ENCODE measurements around the gene C11orf86. TPM values are rescaled to one million over a fixed set of nuclear protein-coding genes. Genes with fewer than 3 reads are reported as not detected.
A peak's percentile ranks its signal among the peaks of the same experiment; 100 is the strongest.

C11orf86 gene
- total and polyA plus RNA-seq, 10 of the 15 experiments (the other 5 are each of a cell fraction or from before 2014, with no cell fraction given) = not detected

GRCh38 chr11:66970807-66971442 is 4.2 kb upstream of the C11orf86 start (continued):
- TF ChIP-seq, protein P1, sequence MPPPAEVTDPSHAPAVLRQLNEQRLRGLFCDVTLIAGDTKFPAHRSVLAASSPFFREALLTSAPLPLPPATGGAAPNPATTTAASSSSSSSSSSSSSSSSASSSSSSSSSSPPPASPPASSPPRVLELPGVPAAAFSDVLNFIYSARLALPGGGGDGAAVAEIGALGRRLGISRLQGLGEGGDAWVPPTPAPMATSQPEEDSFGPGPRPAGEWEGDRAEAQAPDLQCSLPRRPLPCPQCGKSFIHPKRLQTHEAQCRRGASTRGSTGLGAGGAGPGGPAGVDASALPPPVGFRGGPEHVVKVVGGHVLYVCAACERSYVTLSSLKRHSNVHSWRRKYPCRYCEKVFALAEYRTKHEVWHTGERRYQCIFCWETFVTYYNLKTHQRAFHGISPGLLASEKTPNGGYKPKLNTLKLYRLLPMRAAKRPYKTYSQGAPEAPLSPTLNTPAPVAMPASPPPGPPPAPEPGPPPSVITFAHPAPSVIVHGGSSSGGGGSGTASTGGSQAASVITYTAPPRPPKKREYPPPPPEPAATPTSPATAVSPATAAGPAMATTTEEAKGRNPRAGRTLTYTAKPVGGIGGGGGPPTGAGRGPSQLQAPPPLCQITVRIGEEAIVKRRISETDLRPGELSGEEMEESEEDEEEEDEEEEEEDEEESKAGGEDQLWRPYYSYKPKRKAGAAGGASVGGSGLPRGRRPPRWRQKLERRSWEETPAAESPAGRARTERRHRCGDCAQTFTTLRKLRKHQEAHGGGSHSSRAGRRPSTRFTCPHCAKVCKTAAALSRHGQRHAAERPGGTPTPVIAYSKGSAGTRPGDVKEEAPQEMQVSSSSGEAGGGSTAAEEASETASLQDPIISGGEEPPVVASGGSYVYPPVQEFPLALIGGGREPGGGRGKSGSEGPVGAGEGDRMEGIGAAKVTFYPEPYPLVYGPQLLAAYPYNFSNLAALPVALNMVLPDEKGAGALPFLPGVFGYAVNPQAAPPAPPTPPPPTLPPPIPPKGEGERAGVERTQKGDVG (CRISPR knock-in tag; IDR thresholded peaks at IDR 0.05) = no peak

- H3K27me3 ChIP-seq (replicated peaks in 1 of 2; ENCODE audit: control insufficient read depth in 2 of 2, insufficient read depth in 2 of 2, low read length in 1 of 2) = no peaks in the 10 kb centered on the region; a peak in 1 of 4 replicates
- BruUV-seq (replicated peaks) = no TSS peak
- H3K27ac ChIP-seq (ENCODE audit: control insufficient read depth, insufficient read depth) = no peak overlapping the region
- H2AFZ ChIP-seq (ENCODE audit: control insufficient read depth, low read depth, low read length) = no peak overlapping the region
- no peaks in the 10 kb centered on the region for H4K20me1 ChIP-seq (ENCODE audit: control insufficient read depth, insufficient read depth)
- no peaks in the 10 kb centered on the region for H3K36me3 ChIP-seq (ENCODE audit: control insufficient read depth in 2 of 2, insufficient read depth in 2 of 2, low read length in 1 of 2)
- FAIRE-seq (peak; percentile 31), DNase-seq (ENCODE audit: low read depth, low spot score) (no peak), ATAC-seq (no peak)
- SMC1A ChIA-PET (ENCODE audit: uncharacterized antibody, unreplicated experiment) = no interaction called here
- POLR2A ChIA-PET = no interaction called here
- CTCF ChIA-PET = interaction anchor here (1.1 kb wide), 1 partner anchor 8 kb away, joined by 3 read pairs; no protein-coding TSS in a partner anchor
- WGBS (ENCODE audit: insufficient coverage, insufficient replicate concordance, low lambda C conversion rate, missing lambda C conversion rate) = 62% methylated on average over 2 of the region's 2 CpGs
- RAD21 ChIA-PET (ENCODE audit: unreplicated experiment) = no interaction called here
- H3K9ac ChIP-seq (ENCODE audit: control insufficient read depth, insufficient read depth, low read length) = no peak overlapping the region
- intact Hi-C loops (cut with micrococcal nuclease; ENCODE audit: unreplicated experiment) (no loop called here), in situ Hi-C loops (cut with MboI) (no loop called here)
- no peak overlapping the region for H3K4me2 ChIP-seq (ENCODE audit: control insufficient read depth, insufficient read depth)
- H3K4me1 ChIP-seq (ENCODE audit: control insufficient read depth, insufficient read depth, low read length) = no peaks in the 10 kb centered on the region
- H3K9me3 ChIP-seq (replicated peaks; ENCODE audit: control insufficient read depth, insufficient read depth, low read length) = no peaks in the 10 kb centered on the region
- no peak overlapping the region for H3K4me3 ChIP-seq
- TF ChIP-seq YBX1 (IDR thresholded peaks at IDR 0.05) (no peak), POLR2A (IDR thresholded peaks at IDR 0.05; ENCODE audit: low read depth, low read length) (no peak), MEF2A (IDR thresholded peaks at IDR 0.05; ENCODE audit: insufficient read depth, low read depth, low read length) (no peak), KDM1A (IDR thresholded peaks at IDR 0.05; ENCODE audit: borderline replicate concordance) (no peak), EZH2 (IDR thresholded peaks at IDR 0.05; ENCODE audit: borderline replicate concordance, control insufficient read depth, low read depth, low read length) (no peak), FOXK2 (IDR thresholded peaks at IDR 0.05) (no peak), RBBP5 (conservative IDR thresholded peaks at IDR 0.05) (no peak), SMAD1 (IDR thresholded peaks at IDR 0.05; ENCODE audit: low read depth, partially characterized antibody) (no peak), SMC3 (IDR thresholded peaks at IDR 0.05; ENCODE audit: borderline replicate concordance, low read length) (no peak), NKRF (conservative IDR thresholded peaks at IDR 0.05) (no peak), NR2F1 (conservative IDR thresholded peaks at IDR 0.05) (no peak), SUZ12 (IDR thresholded peaks at IDR 0.05; ENCODE audit: unreplicated experiment) (no peak)
- TF ChIP-seq, protein P2, sequence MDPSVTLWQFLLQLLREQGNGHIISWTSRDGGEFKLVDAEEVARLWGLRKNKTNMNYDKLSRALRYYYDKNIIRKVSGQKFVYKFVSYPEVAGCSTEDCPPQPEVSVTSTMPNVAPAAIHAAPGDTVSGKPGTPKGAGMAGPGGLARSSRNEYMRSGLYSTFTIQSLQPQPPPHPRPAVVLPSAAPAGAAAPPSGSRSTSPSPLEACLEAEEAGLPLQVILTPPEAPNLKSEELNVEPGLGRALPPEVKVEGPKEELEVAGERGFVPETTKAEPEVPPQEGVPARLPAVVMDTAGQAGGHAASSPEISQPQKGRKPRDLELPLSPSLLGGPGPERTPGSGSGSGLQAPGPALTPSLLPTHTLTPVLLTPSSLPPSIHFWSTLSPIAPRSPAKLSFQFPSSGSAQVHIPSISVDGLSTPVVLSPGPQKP (IDR thresholded peaks at IDR 0.05; ENCODE audit: low read depth, low read length) = no peak
- no peaks in the 10 kb centered on the region for H3K79me2 ChIP-seq (ENCODE audit: control insufficient read depth, insufficient read depth, low read length)
Observed at GRCh38 chr11:66971488-66971887, 3.6 kb upstream of the C11orf86 start.
